Non-pigmented ciliary epithelial cell (primary cell): ENCODE data around the gene SLC2A5.
"Not testable (repeated sequence)": the region's sequence is repeated elsewhere in the genome, so short reads cannot be mapped to it uniquely, and the experiment has no call there.

Experiments used
- DNase-seq: peaks from one replicate; pipeline ENCODE4 v3.0.0-alpha.2; 2010; ENCODE audit warnings: low read depth

The SLC2A5 gene

GRCh38 chr1:9004700-9005394 is 64.6 kb downstream of the SLC2A5 start:
- peak; percentile 60 for DNase-seq

- DNase-seq = no peak
These were observed 65.3 kb downstream of the SLC2A5 start for GRCh38 chr1:9004031-9004699.

GRCh38 chr1:9002215-9002560 is 67.2 kb downstream of the SLC2A5 start:
- not testable (repeated sequence) for DNase-seq

- DNase-seq = not testable (repeated sequence)
These were observed 67.8 kb downstream of the SLC2A5 start for GRCh38 chr1:9001534-9002214.

- not testable (repeated sequence) for DNase-seq
These were observed 75.3 kb downstream of the SLC2A5 start for GRCh38 chr1:8993962-8994675.

- DNase-seq = no peak
These were observed 76.3 kb downstream of the SLC2A5 start for GRCh38 chr1:8992936-8993687.

GRCh38 chr1:8989821-8990220 is 79.6 kb downstream of the SLC2A5 start:
- DNase-seq = no peak

GRCh38 chr1:8989061-8989460 is 80.4 kb downstream of the SLC2A5 start:
- no peak for DNase-seq

- DNase-seq = no peak
These were observed 80.8 kb downstream of the SLC2A5 start for GRCh38 chr1:8988618-8988967.

GRCh38 chr1:8987881-8988617 is 81.4 kb downstream of the SLC2A5 start:
- no peak for DNase-seq

- DNase-seq = no peak
These were observed 82.6 kb downstream of the SLC2A5 start for GRCh38 chr1:8986814-8987190.

GRCh38 chr1:8985915-8986813 is 83.3 kb downstream of the SLC2A5 start:
- DNase-seq = peak; percentile 73
